Muscle layer of colon (tissue), 2 donors: ENCODE results near the gene HOTAIR.

ENCODE experiments used
- H3K27ac ChIP-seq: one replicate; pipeline ENCODE4 v1.7.0; 2013; ENCODE audit warnings: low read depth, mild to moderate bottlenecking, low read length, moderate library complexity
- H3K27me3 ChIP-seq, 2 donors: one replicate each; pipeline ENCODE4 v1.7.0; 2013; ENCODE audit warnings: low read length in 2 of 2, mild to moderate bottlenecking in 2 of 2; ENCODE audit not compliant: insufficient read depth in 2 of 2, control insufficient read depth in 1 of 2
- H3K36me3 ChIP-seq: one replicate; pipeline ENCODE4 v1.7.0; 2013; ENCODE audit warnings: mild to moderate bottlenecking, low read length; ENCODE audit not compliant: insufficient read depth
- H3K4me1 ChIP-seq: one replicate; pipeline ENCODE4 v1.7.0; 2013; ENCODE audit warnings: mild to moderate bottlenecking, low read length; ENCODE audit not compliant: insufficient read depth
- H3K4me3 ChIP-seq, 2 donors: one replicate each; pipeline ENCODE4 v1.7.0; 2013; ENCODE audit warnings: low read length in 2 of 2, low read depth in 1 of 2, mild to moderate bottlenecking in 1 of 2, moderate library complexity in 1 of 2
- H3K9ac ChIP-seq: one replicate; pipeline ENCODE4 v1.7.0; 2013; ENCODE audit warnings: low read length
- H3K9me3 ChIP-seq: one replicate; pipeline ENCODE4 v1.7.0; 2013; ENCODE audit warnings: mild to moderate bottlenecking, low read length
- donor health status: abdominal sarcoma.
- donor health status: Adenocarcinoma of cecum.

The HOTAIR gene

GRCh38 chr12:54017027-54017788, 42.5 kb upstream of the HOTAIR start:
- Histone ChIP-seq H3K4me1 (peaks cover 13% of the 10 kb centered on the region), H3K36me3 (no peaks in the 10 kb centered on the region), H3K27ac (peak overlapping the region; percentile 51), H3K9me3 (no peaks in the 10 kb centered on the region), H3K4me3 (peak overlapping the region; percentile 69 to 82), H3K27me3 (peaks cover 32 to 91% of the 10 kb centered on the region in 2 donors), H3K9ac (peak overlapping the region; percentile 4)

GRCh38 chr12:54016478-54016964, 41.8 kb upstream of the HOTAIR start:
- peaks cover 34 to 89% of the 10 kb centered on the region in 2 donors for H3K27me3 ChIP-seq
- H3K27ac ChIP-seq: no peak overlapping the region
- H3K9ac ChIP-seq: no peak overlapping the region
- H3K4me1 ChIP-seq: peaks cover 13% of the 10 kb centered on the region
- no peak overlapping the region for H3K4me3 ChIP-seq
- H3K36me3 ChIP-seq: no peaks in the 10 kb centered on the region
- H3K9me3 ChIP-seq: no peaks in the 10 kb centered on the region

GRCh38 chr12:54016051-54016450, 41.3 kb upstream of the HOTAIR start:
- Histone ChIP-seq H3K4me3 (no peak overlapping the region), H3K4me1 (peaks cover 13% of the 10 kb centered on the region), H3K27me3 (peaks cover 38 to 87% of the 10 kb centered on the region in 2 donors), H3K9ac (no peak overlapping the region), H3K36me3 (no peaks in the 10 kb centered on the region), H3K9me3 (no peaks in the 10 kb centered on the region), H3K27ac (no peak overlapping the region)

GRCh38 chr12:54015018-54015931, 40.5 kb upstream of the HOTAIR start:
- Histone ChIP-seq H3K9ac (no peak overlapping the region), H3K27ac (no peak overlapping the region), H3K4me1 (peaks cover 13% of the 10 kb centered on the region), H3K36me3 (no peaks in the 10 kb centered on the region), H3K4me3 (no peak overlapping the region), H3K27me3 (peaks cover 40 to 87% of the 10 kb centered on the region in 2 donors), H3K9me3 (no peaks in the 10 kb centered on the region)

GRCh38 chr12:54014377-54015017, 39.7 kb upstream of the HOTAIR start:
- H3K27me3 ChIP-seq: peaks cover 47 to 87% of the 10 kb centered on the region in 2 donors
- H3K4me1 ChIP-seq: peaks cover 11% of the 10 kb centered on the region
- no peak overlapping the region for H3K27ac ChIP-seq
- H3K4me3 ChIP-seq: no peak overlapping the region
- no peaks in the 10 kb centered on the region for H3K9me3 ChIP-seq
- no peaks in the 10 kb centered on the region for H3K36me3 ChIP-seq
- no peak overlapping the region for H3K9ac ChIP-seq

- H3K9ac ChIP-seq: no peak overlapping the region
Observed at GRCh38 chr12:54012631-54013409, 38.1 kb upstream of the HOTAIR start.

GRCh38 chr12:54011665-54012532, 37.1 kb upstream of the HOTAIR start:
- Histone ChIP-seq H3K27ac (no peak overlapping the region), H3K9ac (no peak overlapping the region), H3K4me1 (peaks cover 14% of the 10 kb centered on the region), H3K9me3 (no peaks in the 10 kb centered on the region), H3K4me3 (no peak overlapping the region), H3K27me3 (peaks cover 66 to 85% of the 10 kb centered on the region in 2 donors), H3K36me3 (no peaks in the 10 kb centered on the region)

More at GRCh38 chr12:54012631-54013409, 38.1 kb upstream of the HOTAIR start:
- Histone ChIP-seq H3K4me1 (peaks cover 14% of the 10 kb centered on the region), H3K9me3 (no peaks in the 10 kb centered on the region), H3K36me3 (no peaks in the 10 kb centered on the region), H3K27ac (no peak overlapping the region), H3K27me3 (peaks cover 58 to 86% of the 10 kb centered on the region in 2 donors), H3K4me3 (no peak overlapping the region)

GRCh38 chr12:54010972-54011664, 36.4 kb upstream of the HOTAIR start:
- no peaks in the 10 kb centered on the region for H3K36me3 ChIP-seq
- no peak overlapping the region for H3K27ac ChIP-seq
- no peak overlapping the region for H3K4me3 ChIP-seq
- peaks cover 12% of the 10 kb centered on the region for H3K4me1 ChIP-seq
- no peaks in the 10 kb centered on the region for H3K9me3 ChIP-seq
- H3K27me3 ChIP-seq: peaks cover 70 to 88% of the 10 kb centered on the region in 2 donors
- no peak overlapping the region for H3K9ac ChIP-seq

- H3K27ac ChIP-seq: no peak overlapping the region
Observed at GRCh38 chr12:54010053-54010971, 35.6 kb upstream of the HOTAIR start.

More at GRCh38 chr12:54010053-54010971, 35.6 kb upstream of the HOTAIR start:
- H3K27me3 ChIP-seq: peaks cover 66 to 88% of the 10 kb centered on the region in 2 donors
- peaks cover 7% of the 10 kb centered on the region for H3K4me1 ChIP-seq
- no peak overlapping the region for H3K4me3 ChIP-seq
- H3K36me3 ChIP-seq: no peaks in the 10 kb centered on the region
- no peak overlapping the region for H3K9ac ChIP-seq
- no peaks in the 10 kb centered on the region for H3K9me3 ChIP-seq
